GM12892 (cell line): Measurements from ENCODE around the gene TRAIP.

Source experiments
- DNase-seq: peaks from one replicate; pipeline ENCODE4 v3.0.0; 2011; ENCODE audit not compliant: insufficient read length
- FAIRE-seq: peaks from 2 replicates; lab custom pipeline; 2011; peaks lifted over from hg19 to GRCh38; lab: Jason Lieb, UNC
- POLR2A ChIP-seq: IDR thresholded peaks from 2 replicates; pipeline ENCODE4 v1.6.1; 2011; ENCODE audit warnings: low read depth, low read length, control low read depth
- POLR2AphosphoS5 ChIP-seq: IDR thresholded peaks from 2 replicates; pipeline ENCODE4 v1.6.1; 2011; ENCODE audit warnings: low read depth, low read length, control low read depth
- TAF1 ChIP-seq: IDR thresholded peaks from 2 replicates; pipeline ENCODE4 v1.6.1; 2011; ENCODE audit warnings: low read depth, mild to moderate bottlenecking, control low read depth, low read length, borderline replicate concordance

The TRAIP gene

GRCh38 chr3:49805897-49806701 lies 50.3 kb downstream of the TRAIP start:
- peak; percentile 87 for FAIRE-seq
- no peak for DNase-seq
- TF ChIP-seq TAF1 = no peak
- peak; percentile 41; the same call in 1 of the 2 replicates for TF ChIP-seq POLR2A
- peak; percentile 61 for TF ChIP-seq POLR2AphosphoS5

- DNase-seq = no peak
- TF ChIP-seq POLR2AphosphoS5 (no peak), TAF1 (no peak), POLR2A (no peak)
- FAIRE-seq = peak; percentile 82
Observed at GRCh38 chr3:49805367-49805782, 51.0 kb downstream of the TRAIP start.

DNA sequence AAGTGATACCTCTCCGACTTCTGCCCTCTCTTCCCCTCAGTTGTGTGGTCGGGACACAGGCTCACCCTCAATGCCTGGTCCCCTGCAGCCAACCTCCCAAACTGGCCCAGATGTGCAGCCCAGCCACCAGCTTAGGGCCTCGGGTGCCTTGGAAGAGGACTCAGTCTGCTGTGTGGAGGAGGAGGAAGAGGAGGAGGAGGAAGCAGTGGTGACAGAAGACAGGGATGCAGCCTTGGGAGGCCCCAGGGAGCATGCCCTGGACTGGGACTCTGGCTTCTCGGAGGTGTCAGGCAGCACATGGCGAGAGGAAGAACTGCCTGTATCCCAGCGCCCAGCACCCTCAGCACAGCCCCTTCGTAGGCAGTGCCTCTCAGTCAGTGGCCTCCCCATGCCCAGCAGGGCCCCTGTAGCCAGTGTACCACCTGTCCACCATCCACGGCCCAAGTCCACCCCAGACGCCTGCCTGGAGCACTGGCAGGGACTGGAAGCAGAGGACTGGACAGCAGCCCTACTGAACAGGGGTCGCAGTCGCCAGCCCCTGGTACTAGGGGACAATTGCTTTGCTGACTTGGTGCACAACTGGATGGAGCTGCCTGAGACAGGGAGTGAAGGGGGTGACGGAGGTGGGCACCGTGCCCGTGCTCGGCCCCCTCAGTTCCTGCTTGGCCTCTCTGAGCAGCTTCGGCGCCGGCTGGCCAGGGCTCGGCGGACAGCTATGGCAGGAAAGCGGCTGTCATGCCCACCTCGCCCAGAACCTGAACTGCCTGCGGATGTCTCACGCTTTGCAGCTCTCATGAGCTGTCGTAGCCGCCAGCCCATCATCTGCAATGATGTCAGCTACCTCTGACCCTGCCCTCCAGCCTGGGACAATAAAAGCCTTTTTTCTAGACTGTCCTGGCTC lies 52.0 kb downstream of the TRAIP start:
- no peak; the same call in 1 of the 2 replicates for TF ChIP-seq POLR2AphosphoS5
- TF ChIP-seq POLR2A = peak; percentile 30; the same call in 1 of the 2 replicates
- TF ChIP-seq TAF1 = no peak
- DNase-seq (no peak), FAIRE-seq (peak; percentile 67)

- TF ChIP-seq POLR2A (no peak), POLR2AphosphoS5 (no peak; the same call in 1 of the 2 replicates), TAF1 (no peak)
- peak; percentile 53 for DNase-seq
- FAIRE-seq = peak; percentile 92
Observed at GRCh38 chr3:49803465-49804140, 52.8 kb downstream of the TRAIP start.

- DNase-seq = peak; percentile 94
- TF ChIP-seq POLR2AphosphoS5 = no peak
- peak; percentile 41; the same call in 1 of the 2 replicates for TF ChIP-seq POLR2A
- peak; percentile 98 for FAIRE-seq
Observed at GRCh38 chr3:49802719-49803464, 53.5 kb downstream of the TRAIP start, which contains the start of gene INKA1. Gene INKA1, plus strand, starts transcription at chr3:49803261. Its CDS starts 132 bp downstream, at chr3:49803393.

GRCh38 chr3:49801160-49801559 lies 55.2 kb downstream of the TRAIP start:
- FAIRE-seq (no peak), DNase-seq (no peak)
- no peak for TF ChIP-seq POLR2AphosphoS5
- no peak for TF ChIP-seq TAF1
- TF ChIP-seq POLR2A = no peak

GRCh38 chr3:49799761-49800160 lies 56.6 kb downstream of the TRAIP start, which contains the start of gene CDHR4:
Gene CDHR4, minus strand, starts transcription at chr3:49799873. Its CDS starts 61 bp downstream, at chr3:49799812.
- DNase-seq (no peak), FAIRE-seq (no peak)
- no peak for TF ChIP-seq POLR2AphosphoS5
- no peak for TF ChIP-seq POLR2A
- TF ChIP-seq TAF1 = no peak

GRCh38 chr3:49799105-49799504 lies 57.3 kb downstream of the TRAIP start:
- DNase-seq = no peak
- no peak for FAIRE-seq
- TF ChIP-seq POLR2AphosphoS5 (no peak), TAF1 (no peak), POLR2A (no peak)

DNA sequence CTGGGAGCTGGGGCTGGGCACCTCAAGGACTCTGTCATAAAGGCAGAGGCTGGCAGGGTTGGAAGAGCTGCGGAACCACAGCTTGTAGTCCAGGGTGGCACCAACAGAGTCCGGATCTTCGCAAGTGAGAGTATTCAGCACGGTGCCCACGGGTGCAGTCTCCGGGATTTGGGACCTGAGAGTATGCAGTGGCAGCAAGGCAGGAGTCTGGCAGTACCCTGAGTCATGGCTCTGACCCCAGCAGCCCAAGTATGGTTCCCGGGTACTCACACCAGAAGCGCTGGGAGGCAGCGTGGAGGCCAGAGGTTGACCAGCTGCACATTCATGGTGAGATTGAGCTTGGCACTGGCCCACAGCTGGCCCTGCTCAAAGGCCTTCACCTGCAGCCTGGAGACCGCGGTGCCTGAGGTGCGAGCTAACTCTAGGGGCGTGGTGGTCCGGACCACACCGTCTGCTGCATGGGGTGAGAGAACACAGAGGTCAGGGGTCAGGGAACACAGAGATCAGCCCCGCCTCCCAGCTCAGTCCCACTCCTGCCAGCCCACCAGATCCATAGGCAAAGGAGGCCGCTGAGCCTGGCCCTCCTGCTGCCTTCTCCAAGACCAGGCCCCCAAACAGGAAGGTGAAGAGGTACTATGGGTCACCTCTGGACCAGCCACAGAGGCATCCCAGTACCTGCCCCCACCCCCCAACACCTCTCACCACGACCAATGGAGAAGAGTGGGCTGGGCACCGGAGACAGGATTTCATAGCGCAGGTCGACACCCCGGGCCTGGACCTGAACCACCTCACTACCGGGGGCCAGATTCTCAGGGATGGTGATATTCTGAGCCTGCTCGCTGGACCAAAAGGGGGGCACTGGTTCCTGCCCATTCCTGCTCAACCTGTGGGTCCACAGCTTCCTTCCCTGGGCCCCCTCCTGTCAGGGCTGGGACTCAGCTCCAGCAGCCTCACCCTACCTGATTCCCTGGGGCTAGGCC lies 61.1 kb downstream of the TRAIP start:
- FAIRE-seq (no peak), DNase-seq (no peak)
- no peak for TF ChIP-seq TAF1
- no peak for TF ChIP-seq POLR2AphosphoS5
- TF ChIP-seq POLR2A = no peak

DNA sequence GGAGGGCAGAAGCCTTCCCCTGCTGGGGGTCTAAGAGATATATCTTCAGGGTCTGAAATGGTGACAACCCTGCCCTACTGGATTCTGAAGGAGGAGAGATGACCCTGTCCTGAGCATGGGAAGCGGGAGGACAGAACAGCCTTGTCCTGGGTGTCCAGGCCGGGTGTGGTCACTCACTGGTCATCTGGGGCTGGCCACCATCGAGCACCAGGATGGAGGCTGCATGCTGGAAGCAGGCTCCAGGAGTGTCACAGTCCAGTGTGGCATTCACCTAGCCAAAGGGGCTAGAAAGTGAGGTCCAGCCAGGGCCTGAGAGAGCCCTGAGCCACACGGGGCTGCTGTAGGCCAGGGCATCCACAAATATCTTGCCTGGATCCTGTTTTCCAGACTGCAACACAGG lies 61.9 kb downstream of the TRAIP start:
- DNase-seq (peak; percentile 5), FAIRE-seq (no peak)
- no peak for TF ChIP-seq POLR2AphosphoS5
